SK-N-MC (cell line): ENCODE data around the gene TMEM128.

Source experiments
- EZH2 ChIP-seq: fragments of 200-600 bp; sonication (generic); IDR thresholded peaks from one replicate; pipeline ENCODE4 v1.6.1; 2017; ENCODE audit warnings: antibody characterized with exemption
- POLR2AphosphoS5 ChIP-seq: IDR thresholded peaks from 2 replicates; pipeline ENCODE4 v1.6.1; 2012; ENCODE audit warnings: mild to moderate bottlenecking, low read depth, low read length, borderline replicate concordance

GRCh38 chr4:4233610-4234009, 14.4 kb downstream of the TMEM128 start:
- TF ChIP-seq POLR2AphosphoS5 (no peak), EZH2 (no peak)
